Heart left ventricle (tissue), 13 donors: ENCODE results near the gene PAXX.

Experiments used
- CTCF ChIP-seq, 12 donors: fragments of 200-600 bp; sonication (generic) in 4 of 12; IDR thresholded peaks; one replicate each; pipeline versions ENCODE4 v1.5.0 to v1.8.0; 2018 to 2022; ENCODE audit warnings: antibody characterized with exemption in 12 of 12, mild to moderate bottlenecking in 5 of 12
- POLR2A ChIP-seq, 2 donors: fragments of 450-650 bp; IDR thresholded peaks; one replicate each; pipeline ENCODE4 v1.6.1; 2017; ENCODE audit warnings: antibody characterized with exemption in 2 of 2, mild to moderate bottlenecking in 2 of 2, moderate library complexity in 2 of 2
- donor health status: ischemic (EF 13 %, LVEDD 7.1; RV severe dilation, severe dysfunction).
- donor health status: DM: no; HTN: yes; CAD: no.
- donor health status: DM: no; HTN: no; CAD: no.
- donor health status: ischemic (EF 25% LVEDD 6.9; RV normal size, moderate dysfunction).
- donor health status: ischemic (EF 25% LVEDD 5.7; RV mildly dilated, moderate dysfunction).
- donor health status: ischemic (EF 35%, LVEDD 5.7; RV mildly dilated, moderate dysfunction).
- donor health status: nonischemic (EF 11% LVEDD 7.7; RV severe dilation, severe dysfunction).
- donor health status: DM: yes; HTN: yes; CAD: no.
- donor health status: PGD.
- donor health status: ischemic (EF 29% LVEDD 5.4; RV normal size, mild dysfunction).
- donor health status: nonischemic (EF 23%, LVEDD 6.1; RV moderate dilation, normal function).

- TF ChIP-seq CTCF (IDR thresholded peaks at IDR 0.05) (no peak), POLR2A (IDR thresholded peaks at IDR 0.05) (no peak)
These were observed 15.0 kb upstream of the PAXX start, which contains the start of gene PTGDS for GRCh38 chr9:136977223-136977622.
